ENCODE results near the gene OR3A2. TPM values are rescaled to one million over a fixed set of nuclear protein-coding genes. Genes with fewer than 3 reads are reported as not detected.
"Not testable (repeated sequence)": the region's sequence is repeated elsewhere in the genome, so short reads cannot be mapped to it uniquely, and the experiment has no call there.

Gene OR3A2
- total RNA-seq, 1 experiment from 2014 or later = not detected

DNA sequence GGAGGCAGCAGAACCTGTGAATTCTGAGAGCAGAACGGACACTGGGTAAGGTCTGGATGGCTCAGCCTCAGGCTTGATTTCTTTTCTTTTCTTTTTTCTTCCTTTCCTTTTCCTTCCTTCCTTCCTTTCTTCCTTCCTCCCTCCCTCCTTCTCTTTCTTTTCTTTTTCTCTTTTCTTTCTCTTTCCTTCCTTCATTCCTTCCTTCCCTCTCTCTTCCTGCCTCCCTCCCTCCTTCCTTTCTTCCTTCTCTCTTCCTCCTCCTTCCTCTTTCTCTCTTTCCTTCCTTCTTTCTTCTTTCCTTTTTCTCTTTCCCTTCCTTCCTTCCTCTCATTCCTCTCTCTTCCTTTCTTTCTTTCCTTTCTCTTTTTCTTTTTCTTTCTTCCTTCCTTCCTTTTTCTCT, 125.9 kb downstream of the OR3A2 start:
- no TSS peak for BruUV-seq (replicated peaks)
- CTCF ChIA-PET = no interaction called here
- intact Hi-C loops (cut with micrococcal nuclease) = loop anchor here (5.0 kb wide), 1 partner anchor 43 kb away; no protein-coding TSS in a partner anchor
- Mint-ChIP-seq H3K36me3 (ENCODE audit: insufficient read depth, unreplicated experiment) (no peaks in the 10 kb centered on the region), H3K9me3 (ENCODE audit: unreplicated experiment) (no peaks in the 10 kb centered on the region), H3K4me1 (ENCODE audit: insufficient read depth, unreplicated experiment) (no peaks in the 10 kb centered on the region), H3K27ac (ENCODE audit: low read depth, unreplicated experiment) (no peak overlapping the region), H3K4me3 (ENCODE audit: unreplicated experiment) (no peak overlapping the region), H3K27me3 (ENCODE audit: insufficient read depth, unreplicated experiment) (peaks cover 66% of the 10 kb centered on the region)
- POLR2A ChIA-PET = no interaction called here
- no peak for DNase-seq (ENCODE audit: unreplicated experiment)
- TF ChIP-seq, protein P1, sequence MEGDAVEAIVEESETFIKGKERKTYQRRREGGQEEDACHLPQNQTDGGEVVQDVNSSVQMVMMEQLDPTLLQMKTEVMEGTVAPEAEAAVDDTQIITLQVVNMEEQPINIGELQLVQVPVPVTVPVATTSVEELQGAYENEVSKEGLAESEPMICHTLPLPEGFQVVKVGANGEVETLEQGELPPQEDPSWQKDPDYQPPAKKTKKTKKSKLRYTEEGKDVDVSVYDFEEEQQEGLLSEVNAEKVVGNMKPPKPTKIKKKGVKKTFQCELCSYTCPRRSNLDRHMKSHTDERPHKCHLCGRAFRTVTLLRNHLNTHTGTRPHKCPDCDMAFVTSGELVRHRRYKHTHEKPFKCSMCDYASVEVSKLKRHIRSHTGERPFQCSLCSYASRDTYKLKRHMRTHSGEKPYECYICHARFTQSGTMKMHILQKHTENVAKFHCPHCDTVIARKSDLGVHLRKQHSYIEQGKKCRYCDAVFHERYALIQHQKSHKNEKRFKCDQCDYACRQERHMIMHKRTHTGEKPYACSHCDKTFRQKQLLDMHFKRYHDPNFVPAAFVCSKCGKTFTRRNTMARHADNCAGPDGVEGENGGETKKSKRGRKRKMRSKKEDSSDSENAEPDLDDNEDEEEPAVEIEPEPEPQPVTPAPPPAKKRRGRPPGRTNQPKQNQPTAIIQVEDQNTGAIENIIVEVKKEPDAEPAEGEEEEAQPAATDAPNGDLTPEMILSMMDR (IDR thresholded peaks at IDR 0.05; ENCODE audit: unreplicated experiment) = no peak

DNA sequence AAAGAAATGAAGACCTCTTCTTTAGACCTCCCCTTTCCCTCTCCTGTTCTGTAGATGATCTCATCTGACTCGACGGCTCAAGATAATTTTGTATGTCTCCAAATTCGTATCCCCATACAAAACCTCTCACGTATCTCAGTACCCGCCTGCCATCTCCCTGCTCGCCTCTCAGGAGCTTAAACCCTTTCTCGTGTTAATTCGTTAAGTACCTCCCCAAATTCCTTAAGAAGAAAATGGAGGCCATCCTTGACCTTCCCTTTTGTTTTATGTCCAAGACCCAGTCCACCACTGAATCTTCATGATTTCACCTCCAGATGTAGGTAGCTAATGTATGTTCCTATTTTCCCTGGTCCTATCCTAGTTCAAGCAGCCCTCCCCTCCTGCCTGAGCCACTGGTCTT, 129.5 kb downstream of the OR3A2 start:
- Mint-ChIP-seq H3K9me3 (ENCODE audit: unreplicated experiment) (no peaks in the 10 kb centered on the region), H3K4me1 (ENCODE audit: insufficient read depth, unreplicated experiment) (no peaks in the 10 kb centered on the region), H3K4me3 (ENCODE audit: unreplicated experiment) (no peak overlapping the region), H3K27me3 (ENCODE audit: insufficient read depth, unreplicated experiment) (peaks cover 48% of the 10 kb centered on the region), H3K36me3 (ENCODE audit: insufficient read depth, unreplicated experiment) (no peaks in the 10 kb centered on the region), H3K27ac (ENCODE audit: low read depth, unreplicated experiment) (no peak overlapping the region)
- BruUV-seq (replicated peaks) = no TSS peak
- ChIA-PET CTCF (no interaction called here), POLR2A (no interaction called here)
- intact Hi-C loops (cut with micrococcal nuclease) = no loop called here
- TF ChIP-seq, protein P1 (IDR thresholded peaks at IDR 0.05; ENCODE audit: unreplicated experiment) = no peak
- DNase-seq (ENCODE audit: unreplicated experiment) = no peak

DNA sequence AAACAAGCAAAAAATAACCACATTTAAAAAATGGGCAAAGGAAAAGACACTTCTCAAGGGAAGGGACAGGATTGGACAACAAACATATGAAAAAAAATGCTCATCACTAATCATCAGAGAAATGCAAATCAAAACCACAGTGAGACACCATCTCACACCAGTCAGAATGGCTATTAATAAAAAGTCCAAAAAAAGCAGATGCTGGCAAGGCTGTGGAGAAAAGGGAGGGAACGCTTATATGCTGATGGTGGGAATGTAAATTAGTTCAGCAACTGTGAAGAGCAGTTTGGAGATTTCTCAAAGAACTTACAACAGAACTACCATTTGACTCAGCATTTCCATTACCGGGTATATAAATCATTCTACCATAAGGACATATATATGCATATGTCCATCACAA, 137.1 kb downstream of the OR3A2 start:
- H3K27me3 Mint-ChIP-seq (ENCODE audit: insufficient read depth, unreplicated experiment); H3K36me3 Mint-ChIP-seq (ENCODE audit: insufficient read depth, unreplicated experiment); CTCF ChIA-PET: not testable (repeated sequence)

DNA sequence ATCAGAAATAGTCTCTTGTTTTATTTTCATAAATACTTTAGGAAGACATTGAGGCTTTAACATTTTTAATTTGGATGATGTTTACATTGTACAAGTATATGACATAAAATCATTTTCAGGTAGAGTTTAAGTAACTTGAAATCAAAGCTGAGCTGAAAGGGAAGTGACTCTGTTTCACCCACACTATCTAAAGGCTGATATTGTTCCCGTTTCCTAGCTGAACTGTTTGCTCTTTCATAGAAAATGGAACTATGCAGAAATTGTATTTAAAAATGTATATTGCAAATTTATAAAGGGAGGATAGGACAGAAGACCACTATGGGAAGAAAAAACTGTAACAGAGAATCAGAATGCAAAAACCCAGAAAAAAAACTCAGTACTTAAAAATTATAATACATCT, 141.3 kb downstream of the OR3A2 start:
- CTCF ChIA-PET; BruUV-seq (replicated peaks); H3K36me3 Mint-ChIP-seq (ENCODE audit: insufficient read depth, unreplicated experiment); DNase-seq (ENCODE audit: unreplicated experiment); H3K27ac Mint-ChIP-seq (ENCODE audit: low read depth, unreplicated experiment); H3K4me3 Mint-ChIP-seq (ENCODE audit: unreplicated experiment); H3K4me1 Mint-ChIP-seq (ENCODE audit: insufficient read depth, unreplicated experiment); POLR2A ChIA-PET; intact Hi-C loops (cut with micrococcal nuclease); H3K9me3 Mint-ChIP-seq (ENCODE audit: unreplicated experiment); H3K27me3 Mint-ChIP-seq (ENCODE audit: insufficient read depth, unreplicated experiment): not testable (repeated sequence)

More for the DNA sequence above, 137.1 kb downstream of the OR3A2 start:
- intact Hi-C loops (cut with micrococcal nuclease); BruUV-seq (replicated peaks); H3K9me3 Mint-ChIP-seq (ENCODE audit: unreplicated experiment); POLR2A ChIA-PET; H3K27ac Mint-ChIP-seq (ENCODE audit: low read depth, unreplicated experiment); H3K4me3 Mint-ChIP-seq (ENCODE audit: unreplicated experiment); DNase-seq (ENCODE audit: unreplicated experiment); H3K4me1 Mint-ChIP-seq (ENCODE audit: insufficient read depth, unreplicated experiment): not testable (repeated sequence)

DNA sequence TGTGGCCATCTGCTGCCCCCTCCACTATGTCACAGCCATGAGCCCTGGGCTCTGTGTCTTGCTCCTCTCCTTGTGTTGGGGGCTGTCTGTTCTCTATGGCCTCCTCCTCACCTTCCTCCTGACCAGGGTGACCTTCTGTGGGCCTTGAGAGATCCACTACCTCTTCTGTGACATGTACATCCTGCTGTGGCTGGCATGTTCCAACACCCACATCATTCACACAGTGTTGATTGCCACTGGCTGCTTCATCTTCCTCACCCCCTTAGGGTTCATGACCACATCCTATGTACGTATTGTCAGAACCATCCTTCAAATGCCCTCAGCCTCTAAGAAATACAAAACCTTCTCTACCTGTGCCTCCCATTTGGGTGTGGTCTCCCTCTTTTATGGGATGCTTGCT, 145.1 kb downstream of the OR3A2 start:
- CTCF ChIA-PET; H3K27ac Mint-ChIP-seq (ENCODE audit: low read depth, unreplicated experiment); intact Hi-C loops (cut with micrococcal nuclease); H3K4me1 Mint-ChIP-seq (ENCODE audit: insufficient read depth, unreplicated experiment); DNase-seq (ENCODE audit: unreplicated experiment); H3K9me3 Mint-ChIP-seq (ENCODE audit: unreplicated experiment); POLR2A ChIA-PET; H3K27me3 Mint-ChIP-seq (ENCODE audit: insufficient read depth, unreplicated experiment); BruUV-seq (replicated peaks); H3K36me3 Mint-ChIP-seq (ENCODE audit: insufficient read depth, unreplicated experiment); H3K4me3 Mint-ChIP-seq (ENCODE audit: unreplicated experiment): not testable (repeated sequence)

DNA sequence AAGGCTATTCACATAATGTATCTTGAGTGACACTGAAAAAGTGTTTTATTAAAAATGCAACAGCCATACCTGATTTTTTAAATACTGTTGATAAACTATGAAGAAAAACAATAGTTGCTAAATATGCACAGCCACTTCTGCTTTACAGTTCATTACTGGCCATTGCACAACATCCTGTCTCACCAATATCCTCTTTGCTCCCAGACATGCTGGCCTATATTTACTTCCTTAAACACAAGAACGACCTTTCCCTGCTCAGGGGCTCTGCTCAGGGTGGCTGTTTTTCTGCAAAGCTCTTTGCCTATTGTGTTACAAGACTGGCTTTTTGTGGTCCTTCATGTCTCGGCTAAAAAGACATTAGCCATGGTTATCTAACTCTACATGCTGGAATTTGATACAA, 147.4 kb downstream of the OR3A2 start:
- POLR2A ChIA-PET; H3K36me3 Mint-ChIP-seq (ENCODE audit: insufficient read depth, unreplicated experiment); BruUV-seq (replicated peaks); H3K9me3 Mint-ChIP-seq (ENCODE audit: unreplicated experiment); CTCF ChIA-PET; intact Hi-C loops (cut with micrococcal nuclease); H3K27ac Mint-ChIP-seq (ENCODE audit: low read depth, unreplicated experiment); H3K27me3 Mint-ChIP-seq (ENCODE audit: insufficient read depth, unreplicated experiment); H3K4me1 Mint-ChIP-seq (ENCODE audit: insufficient read depth, unreplicated experiment); H3K4me3 Mint-ChIP-seq (ENCODE audit: unreplicated experiment): not testable (repeated sequence)
- DNase-seq (ENCODE audit: unreplicated experiment) = peak; percentile 2

DNA sequence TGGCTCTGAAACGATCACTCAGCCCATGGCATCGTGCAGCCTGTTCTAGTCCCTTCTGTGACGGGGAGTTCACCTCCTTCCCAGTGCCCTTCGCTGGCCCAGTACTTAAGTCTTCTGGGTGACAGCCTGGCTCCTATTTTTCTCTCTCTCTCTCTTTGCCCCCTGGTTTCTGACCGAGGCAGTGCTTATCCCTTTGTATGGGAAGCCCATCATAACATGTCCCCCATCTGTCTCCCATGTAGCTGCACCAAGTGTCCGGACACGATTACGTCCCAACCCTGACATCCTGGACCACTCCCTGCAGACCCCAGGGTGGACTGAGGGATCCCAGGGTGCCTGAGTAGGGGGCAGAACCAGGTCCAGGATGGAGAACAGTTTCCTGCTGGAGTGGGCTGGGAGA, 153.8 kb downstream of the OR3A2 start:
- BruUV-seq (replicated peaks); H3K27ac Mint-ChIP-seq (ENCODE audit: low read depth, unreplicated experiment); DNase-seq (ENCODE audit: unreplicated experiment); H3K4me3 Mint-ChIP-seq (ENCODE audit: unreplicated experiment); H3K9me3 Mint-ChIP-seq (ENCODE audit: unreplicated experiment); CTCF ChIA-PET; POLR2A ChIA-PET; H3K4me1 Mint-ChIP-seq (ENCODE audit: insufficient read depth, unreplicated experiment); intact Hi-C loops (cut with micrococcal nuclease); H3K36me3 Mint-ChIP-seq (ENCODE audit: insufficient read depth, unreplicated experiment): not testable (repeated sequence)
- peaks cover 10% of the 10 kb centered on the region for H3K27me3 Mint-ChIP-seq (ENCODE audit: insufficient read depth, unreplicated experiment)

All from MCF 10A (cell line).